MM.1S (cell line): ENCODE measurements around the gene RPS6KA4.

ENCODE experiments used
- DNase-seq: peaks from one replicate; pipeline ENCODE4 v3.0.0-alpha.2; 2015
- H2AFZ ChIP-seq: fragments of 300-600 bp; sonication (generic); 2 replicates; pipeline ENCODE4 v1.6.0; 2016; ENCODE audit warnings: antibody characterized with exemption, low read length
- H3F3A ChIP-seq: fragments of 300-600 bp; sonication (generic); 2 replicates; pipeline ENCODE4 v1.6.1; 2016; ENCODE audit warnings: mild to moderate bottlenecking, antibody characterized with exemption, low read length, moderate library complexity, mixed read lengths; ENCODE audit not compliant: insufficient read depth
- H3K27ac ChIP-seq: fragments of 300-600 bp; sonication (generic); 2 replicates; pipeline ENCODE4 v1.5.1; 2016; ENCODE audit warnings: mild to moderate bottlenecking, low read length
- H3K27me3 ChIP-seq: fragments of 300-600 bp; sonication (generic); replicated peaks from 2 replicates; pipeline ENCODE4 v1.6.0; 2016; ENCODE audit warnings: low read length; ENCODE audit not compliant: insufficient read depth
- H3K36me3 ChIP-seq: fragments of 300-600 bp; sonication (generic); replicated peaks from 2 replicates; pipeline ENCODE4 v1.6.1; 2016; ENCODE audit warnings: mild to moderate bottlenecking, low read length, mixed read lengths; ENCODE audit not compliant: insufficient read depth
- H3K4me1 ChIP-seq: fragments of 300-600 bp; sonication (generic); 2 replicates; pipeline ENCODE4 v1.6.1; 2016; ENCODE audit warnings: low read length, mixed read lengths
- H3K4me2 ChIP-seq: fragments of 300-600 bp; sonication (generic); 2 replicates; pipeline ENCODE4 v1.6.0; 2016; ENCODE audit warnings: low read depth, low read length
- H3K4me3 ChIP-seq: fragments of 300-600 bp; sonication (generic); 2 replicates; pipeline ENCODE4 v1.5.1; 2016; ENCODE audit warnings: low read length, mixed read lengths
- H3K79me2 ChIP-seq: fragments of 300-600 bp; sonication (generic); 2 replicates; pipeline ENCODE4 v1.6.1; 2016; ENCODE audit warnings: mixed run types, low read length, mixed read lengths
- H3K9ac ChIP-seq: fragments of 300-600 bp; sonication (generic); 2 replicates; pipeline ENCODE4 v1.6.1; 2016; ENCODE audit warnings: low read length, mixed read lengths
- H3K9me2 ChIP-seq: fragments of 300-600 bp; sonication (generic); replicated peaks from 2 replicates; pipeline ENCODE4 v1.6.1; 2016; ENCODE audit warnings: mild to moderate bottlenecking, low read length, mixed read lengths; ENCODE audit not compliant: insufficient read depth
- H3K9me3 ChIP-seq: fragments of 300-600 bp; sonication (generic); replicated peaks from 2 replicates; pipeline ENCODE4 v1.6.1; 2016; ENCODE audit warnings: mild to moderate bottlenecking, low read length, mixed read lengths; ENCODE audit not compliant: insufficient read depth
- H4K20me1 ChIP-seq: fragments of 300-600 bp; sonication (generic); 2 replicates; pipeline ENCODE4 v1.6.1; 2016; ENCODE audit warnings: mild to moderate bottlenecking, low read length, moderate library complexity, mixed read lengths; ENCODE audit not compliant: insufficient read depth
- EZH2 ChIP-seq: fragments of 300-600 bp; sonication (generic); optimal IDR thresholded peaks from 2 replicates; pipeline ENCODE3; 2017; ENCODE audit warnings: low read depth, mild to moderate bottlenecking, antibody characterized with exemption, low read length, mixed read lengths
- EZH2phosphoT487 ChIP-seq: fragments of 300-600 bp; sonication (generic); IDR thresholded peaks from 2 replicates; pipeline ENCODE4 v1.6.1; 2018; ENCODE audit warnings: antibody characterized with exemption, low read length
- TF ChIP-seq, protein P1 (sequence below): fragments of 300-600 bp; sonication (generic); IDR thresholded peaks from 2 replicates; pipeline ENCODE4 v1.5.1; 2016; ENCODE audit warnings: antibody characterized with exemption, low read length, mixed read lengths

Gene RPS6KA4

DNA sequence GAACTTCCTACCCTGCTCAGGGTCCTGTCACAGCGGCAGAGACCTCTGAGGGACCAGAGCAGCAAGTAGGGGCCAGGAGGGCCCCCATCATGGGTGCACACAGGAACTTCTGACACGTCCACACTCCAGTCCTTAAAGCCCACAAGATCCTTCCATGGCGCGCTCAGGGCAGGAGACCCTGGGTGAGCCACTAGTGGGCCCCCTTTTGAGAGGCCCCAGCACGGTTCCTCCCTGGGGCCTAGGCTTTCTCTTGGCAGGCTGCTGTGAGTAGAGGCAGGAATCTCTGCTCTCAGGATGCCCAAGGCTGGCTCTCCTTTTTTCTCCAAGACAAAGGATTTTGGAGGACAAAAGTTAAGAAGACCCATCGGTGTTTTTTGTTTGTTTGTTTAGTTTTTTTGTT is 22.4 kb downstream of the RPS6KA4 start:
- TF ChIP-seq, protein P1, sequence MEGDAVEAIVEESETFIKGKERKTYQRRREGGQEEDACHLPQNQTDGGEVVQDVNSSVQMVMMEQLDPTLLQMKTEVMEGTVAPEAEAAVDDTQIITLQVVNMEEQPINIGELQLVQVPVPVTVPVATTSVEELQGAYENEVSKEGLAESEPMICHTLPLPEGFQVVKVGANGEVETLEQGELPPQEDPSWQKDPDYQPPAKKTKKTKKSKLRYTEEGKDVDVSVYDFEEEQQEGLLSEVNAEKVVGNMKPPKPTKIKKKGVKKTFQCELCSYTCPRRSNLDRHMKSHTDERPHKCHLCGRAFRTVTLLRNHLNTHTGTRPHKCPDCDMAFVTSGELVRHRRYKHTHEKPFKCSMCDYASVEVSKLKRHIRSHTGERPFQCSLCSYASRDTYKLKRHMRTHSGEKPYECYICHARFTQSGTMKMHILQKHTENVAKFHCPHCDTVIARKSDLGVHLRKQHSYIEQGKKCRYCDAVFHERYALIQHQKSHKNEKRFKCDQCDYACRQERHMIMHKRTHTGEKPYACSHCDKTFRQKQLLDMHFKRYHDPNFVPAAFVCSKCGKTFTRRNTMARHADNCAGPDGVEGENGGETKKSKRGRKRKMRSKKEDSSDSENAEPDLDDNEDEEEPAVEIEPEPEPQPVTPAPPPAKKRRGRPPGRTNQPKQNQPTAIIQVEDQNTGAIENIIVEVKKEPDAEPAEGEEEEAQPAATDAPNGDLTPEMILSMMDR: no peak
- no peak for TF ChIP-seq EZH2phosphoT487
- no peak for TF ChIP-seq EZH2
- Histone ChIP-seq H3K4me1 (no peaks in the 10 kb centered on the region), H3K4me3 (no peak overlapping the region), H3F3A (no peaks in the 10 kb centered on the region), H3K27ac (no peak overlapping the region), H3K4me2 (no peak overlapping the region), H3K79me2 (no peaks in the 10 kb centered on the region), H3K36me3 (no peaks in the 10 kb centered on the region), H3K9me2 (no peaks in the 10 kb centered on the region), H2AFZ (no peak overlapping the region), H4K20me1 (no peaks in the 10 kb centered on the region), H3K9me3 (no peaks in the 10 kb centered on the region), H3K27me3 (peaks cover 67% of the 10 kb centered on the region), H3K9ac (no peak overlapping the region)
- DNase-seq: no peak

DNA sequence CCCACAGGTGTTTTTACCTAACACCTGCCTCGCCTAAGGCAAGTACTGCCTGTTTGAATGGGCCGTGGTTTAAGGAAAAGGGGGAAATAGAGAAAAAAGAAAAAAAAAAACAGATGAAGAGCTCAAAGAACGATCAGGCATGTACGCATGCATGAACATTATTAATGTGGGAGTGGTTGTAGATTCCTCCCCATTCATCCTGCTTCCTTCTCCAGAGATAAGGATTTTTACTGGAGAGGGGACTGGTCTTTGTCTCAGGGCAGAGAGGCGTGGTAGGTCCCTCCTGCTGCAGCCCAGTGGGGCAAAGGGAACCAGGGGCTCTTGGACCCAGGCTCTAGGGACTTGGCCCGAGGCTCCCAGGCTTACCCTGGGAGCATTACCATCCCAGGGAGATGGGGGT is 23.1 kb downstream of the RPS6KA4 start:
- no peak overlapping the region for H3K4me3 ChIP-seq
- H3K79me2 ChIP-seq: no peaks in the 10 kb centered on the region
- H4K20me1 ChIP-seq: no peaks in the 10 kb centered on the region
- TF ChIP-seq EZH2phosphoT487: no peak
- TF ChIP-seq, protein P1: no peak
- TF ChIP-seq EZH2: no peak
- no peaks in the 10 kb centered on the region for H3K9me2 ChIP-seq
- H3K36me3 ChIP-seq: no peaks in the 10 kb centered on the region
- DNase-seq: no peak
- peaks cover 72% of the 10 kb centered on the region for H3K27me3 ChIP-seq
- H3K9me3 ChIP-seq: no peaks in the 10 kb centered on the region
- H3F3A ChIP-seq: no peaks in the 10 kb centered on the region
- no peak overlapping the region for H2AFZ ChIP-seq
- H3K27ac ChIP-seq: no peak overlapping the region
- no peaks in the 10 kb centered on the region for H3K4me1 ChIP-seq
- H3K9ac ChIP-seq: no peak overlapping the region
- no peak overlapping the region for H3K4me2 ChIP-seq

DNA sequence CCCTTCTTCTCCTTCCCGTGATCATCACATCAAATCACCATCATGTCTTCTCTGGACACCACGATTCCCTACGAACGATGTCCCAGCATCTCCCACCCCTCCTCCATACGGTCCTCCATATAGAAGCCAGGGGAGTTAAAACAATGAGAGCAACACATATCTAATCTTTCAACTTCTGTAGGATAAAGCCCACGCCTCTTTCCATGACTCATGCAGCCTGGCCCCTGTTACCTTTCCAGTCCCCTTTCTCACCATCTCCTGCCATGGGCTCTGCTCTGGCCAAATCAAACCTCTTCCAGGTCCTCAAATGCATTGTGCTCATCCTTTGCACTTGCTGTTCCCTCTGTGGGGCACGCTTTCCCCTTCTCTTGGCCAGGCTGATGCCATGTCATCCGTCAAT is 23.6 kb downstream of the RPS6KA4 start:
- Histone ChIP-seq H3K9me2 (no peaks in the 10 kb centered on the region), H3F3A (no peaks in the 10 kb centered on the region), H4K20me1 (no peaks in the 10 kb centered on the region), H3K9ac (no peak overlapping the region), H3K27ac (no peak overlapping the region), H3K27me3 (peaks cover 75% of the 10 kb centered on the region), H2AFZ (no peak overlapping the region), H3K4me3 (no peak overlapping the region), H3K36me3 (no peaks in the 10 kb centered on the region), H3K79me2 (no peaks in the 10 kb centered on the region), H3K9me3 (no peaks in the 10 kb centered on the region), H3K4me2 (no peak overlapping the region), H3K4me1 (no peaks in the 10 kb centered on the region)
- TF ChIP-seq EZH2phosphoT487: no peak
- TF ChIP-seq, protein P1: no peak
- TF ChIP-seq EZH2: no peak
- DNase-seq: no peak

DNA sequence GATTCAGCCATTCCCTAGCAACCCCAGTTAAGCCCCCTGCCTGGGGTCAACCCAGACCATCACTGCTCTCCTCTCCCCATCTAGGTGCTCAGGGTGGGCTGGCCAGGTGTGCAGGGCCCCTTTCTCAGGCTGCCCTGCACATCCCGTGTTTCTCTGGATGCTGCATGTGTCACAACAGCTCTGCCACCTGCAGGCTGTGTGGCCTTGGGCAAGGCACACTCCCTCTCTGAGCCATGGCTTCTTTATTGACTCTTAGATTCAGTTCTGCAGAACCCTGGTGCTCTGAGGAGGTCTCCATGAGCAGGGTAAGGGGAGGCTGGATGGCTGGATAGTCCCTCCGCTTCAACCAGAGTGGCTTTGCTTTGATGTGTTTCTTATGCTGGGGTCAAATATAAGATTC is 24.6 kb downstream of the RPS6KA4 start:
- no peak overlapping the region for H3K9ac ChIP-seq
- H3K4me3 ChIP-seq: no peak overlapping the region
- H3K4me1 ChIP-seq: no peaks in the 10 kb centered on the region
- no peak for DNase-seq
- no peaks in the 10 kb centered on the region for H3K79me2 ChIP-seq
- TF ChIP-seq EZH2phosphoT487 (no peak), EZH2 (no peak)
- TF ChIP-seq, protein P1: no peak
- H3F3A ChIP-seq: no peaks in the 10 kb centered on the region
- no peaks in the 10 kb centered on the region for H3K9me2 ChIP-seq
- no peak overlapping the region for H3K4me2 ChIP-seq
- H2AFZ ChIP-seq: no peak overlapping the region
- no peaks in the 10 kb centered on the region for H4K20me1 ChIP-seq
- H3K36me3 ChIP-seq: no peaks in the 10 kb centered on the region
- H3K27me3 ChIP-seq: peaks cover 76% of the 10 kb centered on the region
- no peak overlapping the region for H3K27ac ChIP-seq
- H3K9me3 ChIP-seq: no peaks in the 10 kb centered on the region
